Loucy (cell line): Measurements from ENCODE around the gene MBD6.

ENCODE experiments used
- H2AFZ ChIP-seq: fragments of 200-600 bp; sonication (generic); 2 replicates; pipeline ENCODE4 v1.6.0; 2016; ENCODE audit warnings: antibody characterized with exemption, mild to moderate bottlenecking, low read length, moderate library complexity
- H3F3A ChIP-seq: fragments of 200-600 bp; 2 replicates; pipeline ENCODE4 v1.6.0; 2016; ENCODE audit warnings: antibody characterized with exemption, low read depth, mild to moderate bottlenecking
- H3K27me3 ChIP-seq: fragments of 200-600 bp; sonication (generic); 2 replicates; pipeline ENCODE4 v1.6.1; 2014; ENCODE audit warnings: low read length, mild to moderate bottlenecking; ENCODE audit not compliant: insufficient read depth, poor library complexity, severe bottlenecking
- H3K36me3 ChIP-seq: fragments of 200-600 bp; sonication (generic); 2 replicates; pipeline ENCODE4 v1.6.1; 2016; ENCODE audit warnings: low read length; ENCODE audit not compliant: insufficient read depth
- H3K4me1 ChIP-seq: fragments of 200-600 bp; sonication (generic); 2 replicates; pipeline ENCODE4 v1.5.1; 2014; ENCODE audit warnings: low read length, mild to moderate bottlenecking; ENCODE audit not compliant: insufficient read depth, poor library complexity, severe bottlenecking
- H3K4me2 ChIP-seq: fragments of 200-600 bp; sonication (generic); 2 replicates; pipeline ENCODE4 v1.6.0; 2014; ENCODE audit warnings: antibody characterized with exemption, low read length, low read depth, mild to moderate bottlenecking; ENCODE audit not compliant: poor library complexity, severe bottlenecking
- H3K4me3 ChIP-seq: fragments of 200-600 bp; sonication (generic); 2 replicates; pipeline ENCODE4 v1.5.1; 2014; ENCODE audit warnings: low read length, mild to moderate bottlenecking, mixed read lengths; ENCODE audit not compliant: poor library complexity, severe bottlenecking
- H3K79me2 ChIP-seq: fragments of 200-600 bp; sonication (generic); 2 replicates; pipeline ENCODE4 v1.6.1; 2014; ENCODE audit warnings: low read length; ENCODE audit not compliant: insufficient read depth
- H3K9ac ChIP-seq: fragments of 200-600 bp; sonication (generic); 2 replicates; pipeline ENCODE4 v1.6.0; 2014; ENCODE audit warnings: mild to moderate bottlenecking, low read depth, low read length, moderate library complexity; ENCODE audit not compliant: poor library complexity, severe bottlenecking
- H3K9me2 ChIP-seq: fragments of 200-600 bp; sonication (generic); replicated peaks from 2 replicates; pipeline ENCODE4 v1.6.1; 2016; ENCODE audit warnings: low read depth, low read length, mixed read lengths
- H3K9me3 ChIP-seq: fragments of 200-600 bp; sonication (generic); 2 replicates; pipeline ENCODE4 v1.6.1; 2014; ENCODE audit warnings: mild to moderate bottlenecking, antibody characterized with exemption, low read length, low read depth; ENCODE audit not compliant: insufficient read depth
- H4K20me1 ChIP-seq: fragments of 200-600 bp; sonication (generic); 2 replicates; pipeline ENCODE4 v1.6.0; 2014; ENCODE audit warnings: antibody characterized with exemption, low read length, mild to moderate bottlenecking; ENCODE audit not compliant: insufficient read depth, poor library complexity, severe bottlenecking
- EZH2phosphoT487 ChIP-seq: fragments of 200-600 bp; IDR thresholded peaks from 2 replicates; pipeline ENCODE4 v1.6.1; 2018; ENCODE audit warnings: antibody characterized with exemption, mild to moderate bottlenecking, moderate library complexity, borderline replicate concordance
- TF ChIP-seq, protein P1 (sequence below): fragments of 200-600 bp; sonication (generic); conservative IDR thresholded peaks from 2 replicates; pipeline ENCODE4 v1.5.1; 2014; ENCODE audit warnings: mild to moderate bottlenecking, antibody characterized with exemption, low read length

Gene MBD6

DNA sequence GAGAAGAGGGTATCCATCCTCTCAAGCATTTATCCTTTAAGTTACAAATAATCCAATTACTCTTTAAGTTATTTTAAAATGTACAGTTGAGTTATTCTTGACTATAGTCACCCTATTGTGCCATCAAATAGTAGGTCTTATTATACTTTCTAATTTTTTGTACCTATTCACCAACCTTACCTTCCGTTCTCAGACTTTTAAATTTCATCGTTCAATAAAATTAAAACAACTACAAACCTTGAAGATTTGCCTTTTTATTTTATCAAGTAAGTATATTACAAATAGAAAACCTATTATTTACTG is 25.3 kb downstream of the MBD6 start:
- H2AFZ ChIP-seq, result no peak overlapping the region
- H3K9me2 ChIP-seq, result no peaks in the 10 kb centered on the region
- no peaks in the 10 kb centered on the region for H3K9me3 ChIP-seq
- H3K9ac ChIP-seq, result no peak overlapping the region
- H3K4me1 ChIP-seq, result peaks cover 31% of the 10 kb centered on the region
- H3K27me3 ChIP-seq, result no peaks in the 10 kb centered on the region
- H3K4me3 ChIP-seq, result no peak overlapping the region
- H3K79me2 ChIP-seq, result peaks cover 23% of the 10 kb centered on the region
- H3K36me3 ChIP-seq, result no peaks in the 10 kb centered on the region
- H3K4me2 ChIP-seq, result no peak overlapping the region
- TF ChIP-seq, protein P1, sequence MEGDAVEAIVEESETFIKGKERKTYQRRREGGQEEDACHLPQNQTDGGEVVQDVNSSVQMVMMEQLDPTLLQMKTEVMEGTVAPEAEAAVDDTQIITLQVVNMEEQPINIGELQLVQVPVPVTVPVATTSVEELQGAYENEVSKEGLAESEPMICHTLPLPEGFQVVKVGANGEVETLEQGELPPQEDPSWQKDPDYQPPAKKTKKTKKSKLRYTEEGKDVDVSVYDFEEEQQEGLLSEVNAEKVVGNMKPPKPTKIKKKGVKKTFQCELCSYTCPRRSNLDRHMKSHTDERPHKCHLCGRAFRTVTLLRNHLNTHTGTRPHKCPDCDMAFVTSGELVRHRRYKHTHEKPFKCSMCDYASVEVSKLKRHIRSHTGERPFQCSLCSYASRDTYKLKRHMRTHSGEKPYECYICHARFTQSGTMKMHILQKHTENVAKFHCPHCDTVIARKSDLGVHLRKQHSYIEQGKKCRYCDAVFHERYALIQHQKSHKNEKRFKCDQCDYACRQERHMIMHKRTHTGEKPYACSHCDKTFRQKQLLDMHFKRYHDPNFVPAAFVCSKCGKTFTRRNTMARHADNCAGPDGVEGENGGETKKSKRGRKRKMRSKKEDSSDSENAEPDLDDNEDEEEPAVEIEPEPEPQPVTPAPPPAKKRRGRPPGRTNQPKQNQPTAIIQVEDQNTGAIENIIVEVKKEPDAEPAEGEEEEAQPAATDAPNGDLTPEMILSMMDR, result no peak
- TF ChIP-seq EZH2phosphoT487, result no peak
- H3F3A ChIP-seq, result no peaks in the 10 kb centered on the region
- peaks cover 9% of the 10 kb centered on the region for H4K20me1 ChIP-seq

DNA sequence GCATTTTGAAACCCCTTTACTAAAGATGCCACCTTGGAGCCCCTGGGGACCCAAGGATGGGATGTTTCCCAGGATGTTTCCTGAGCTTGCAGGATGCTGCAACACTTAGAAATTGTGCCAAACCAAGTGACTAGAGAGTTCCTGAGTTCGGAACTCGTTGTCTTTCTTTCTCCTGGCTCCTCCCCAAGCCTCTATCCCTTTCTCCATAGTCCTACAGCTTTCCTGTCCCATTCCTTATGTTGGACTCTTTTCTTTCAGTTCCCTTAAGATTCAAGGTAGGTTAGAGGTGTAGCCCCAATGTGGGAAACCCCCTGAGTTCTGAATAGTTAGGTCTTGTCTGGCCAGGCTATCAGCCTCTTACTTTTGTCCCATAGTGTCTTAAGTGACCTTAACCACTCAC is 25.9 kb downstream of the MBD6 start:
- H3K27me3 ChIP-seq, result no peaks in the 10 kb centered on the region
- TF ChIP-seq, protein P1, result no peak
- TF ChIP-seq EZH2phosphoT487, result no peak
- H3K4me3 ChIP-seq, result no peak overlapping the region
- H3K4me2 ChIP-seq, result no peak overlapping the region
- peaks cover 9% of the 10 kb centered on the region for H4K20me1 ChIP-seq
- no peak overlapping the region for H3K9ac ChIP-seq
- H2AFZ ChIP-seq, result no peak overlapping the region
- no peaks in the 10 kb centered on the region for H3K9me2 ChIP-seq
- no peaks in the 10 kb centered on the region for H3K9me3 ChIP-seq
- peaks cover 23% of the 10 kb centered on the region for H3K79me2 ChIP-seq
- no peaks in the 10 kb centered on the region for H3F3A ChIP-seq
- H3K36me3 ChIP-seq, result no peaks in the 10 kb centered on the region
- H3K4me1 ChIP-seq, result peaks cover 28% of the 10 kb centered on the region

DNA sequence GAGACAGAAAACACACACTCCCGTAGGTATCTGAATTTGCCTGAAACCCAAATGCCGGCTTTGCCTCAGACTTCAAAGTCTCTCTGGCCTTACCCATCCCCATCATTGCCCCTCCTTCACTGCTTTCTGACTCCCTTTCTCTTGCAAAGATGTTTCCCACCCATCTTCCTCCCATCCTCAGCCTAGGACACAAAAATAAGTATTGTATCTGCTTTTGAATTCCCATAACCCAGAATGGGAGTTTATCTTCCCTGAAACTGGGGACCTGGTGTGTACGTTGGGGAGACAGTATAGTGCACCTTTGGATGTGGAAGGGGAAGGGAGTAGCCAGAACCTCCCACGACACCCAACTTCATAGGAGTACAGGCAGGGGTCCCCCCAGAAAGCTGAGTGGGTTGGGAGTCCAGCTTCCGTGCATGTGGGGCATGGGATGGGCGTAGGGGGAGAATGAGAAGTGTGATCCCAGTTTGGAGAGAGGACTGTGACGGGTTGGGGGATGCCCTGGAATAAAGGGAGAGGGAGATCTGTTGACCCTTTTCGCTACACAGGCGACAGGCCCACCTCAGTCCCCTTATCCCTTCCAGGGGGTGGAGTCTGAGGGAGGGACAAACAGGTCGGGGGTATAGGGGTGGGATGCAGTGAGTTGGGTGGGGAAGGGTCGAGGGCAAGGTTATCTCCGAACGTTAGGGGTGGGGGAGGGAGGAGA is 26.7 kb downstream of the MBD6 start:
- Histone ChIP-seq H2AFZ (peak overlapping the region; percentile 58), H3K9me3 (no peaks in the 10 kb centered on the region), H3K4me3 (peak overlapping the region; percentile 51), H3K9ac (no peak overlapping the region), H4K20me1 (peaks cover 9% of the 10 kb centered on the region), H3K79me2 (peaks cover 23% of the 10 kb centered on the region), H3K27me3 (no peaks in the 10 kb centered on the region), H3K4me2 (peak overlapping the region; percentile 42), H3K36me3 (no peaks in the 10 kb centered on the region), H3K9me2 (no peaks in the 10 kb centered on the region), H3F3A (no peaks in the 10 kb centered on the region), H3K4me1 (peaks cover 22% of the 10 kb centered on the region)
- TF ChIP-seq EZH2phosphoT487, result no peak
- TF ChIP-seq, protein P1, result no peak
